Large intestine (tissue), 3 donors: ENCODE data around the gene SLC7A14. TPM values are rescaled to one million over a fixed set of nuclear protein-coding genes. Genes with fewer than 3 reads are reported as not detected.

ENCODE experiments used
- DNase-seq, 2 donors: peaks; one replicate each; pipeline versions ENCODE4 v3.0.0 to v3.0.0-alpha.2; 2013
- H3K27ac ChIP-seq: one replicate; pipeline ENCODE4 v1.5.1; 2013; ENCODE audit warnings: low read length
- H3K27me3 ChIP-seq: 2 replicates; pipeline ENCODE4 v1.6.1; 2013; ENCODE audit warnings: low read length; ENCODE audit not compliant: control insufficient read depth, insufficient read depth
- H3K36me3 ChIP-seq: 2 replicates; pipeline ENCODE4 v1.6.1; 2013; ENCODE audit warnings: low read length; ENCODE audit not compliant: control insufficient read depth, insufficient read depth
- H3K4me1 ChIP-seq: one replicate; pipeline ENCODE4 v1.6.1; 2013; ENCODE audit warnings: low read length; ENCODE audit not compliant: control insufficient read depth, insufficient read depth
- H3K4me3 ChIP-seq: one replicate; pipeline ENCODE4 v1.5.1; 2013; ENCODE audit warnings: low read length
- H3K9me3 ChIP-seq: one replicate; pipeline ENCODE4 v1.6.1; 2013; ENCODE audit warnings: mild to moderate bottlenecking, low read depth, low read length, moderate library complexity; ENCODE audit not compliant: control insufficient read depth
- WGBS: methylation state at CpG from one replicate; pipeline ENCODE4 v1.1.5; 2013; ENCODE audit warnings: low lambda C conversion rate; ENCODE audit not compliant: insufficient coverage; 5-methylcytosine and 5-hydroxymethylcytosine counted together
- polyA plus RNA-seq: library from polyadenylated mRNA; unstranded; fragments of 120-200 nt; gene quantifications from one replicate; pipeline ENCODE4 v1.2.1, GENCODE V29; 2013

Gene SLC7A14
- polyA plus RNA-seq, 1 donor: 3.2 TPM

- Histone ChIP-seq H3K4me3 (no peak overlapping the region), H3K4me1 (no peaks in the 10 kb centered on the region), H3K27ac (no peak overlapping the region), H3K9me3 (no peaks in the 10 kb centered on the region), H3K36me3 (no peaks in the 10 kb centered on the region), H3K27me3 (peaks cover 19% of the 10 kb centered on the region)
- DNase-seq: no peak
- 80% methylated on average over 1 of the region's 3 CpGs for WGBS
Measured at GRCh38 chr3:170539897-170540296, 46.0 kb downstream of the SLC7A14 start.

- no peaks in the 10 kb centered on the region for H3K36me3 ChIP-seq
- H3K4me1 ChIP-seq: no peaks in the 10 kb centered on the region
- H3K27ac ChIP-seq: no peak overlapping the region
- peaks cover 19% of the 10 kb centered on the region for H3K27me3 ChIP-seq
- no peak overlapping the region for H3K4me3 ChIP-seq
- no peak for DNase-seq
- no peaks in the 10 kb centered on the region for H3K9me3 ChIP-seq
Measured at GRCh38 chr3:170536712-170537111, 49.2 kb downstream of the SLC7A14 start.

GRCh38 chr3:170534227-170534626 is 51.6 kb downstream of the SLC7A14 start:
- no peaks in the 10 kb centered on the region for H3K36me3 ChIP-seq
- H3K9me3 ChIP-seq: no peaks in the 10 kb centered on the region
- H3K27me3 ChIP-seq: peaks cover 19% of the 10 kb centered on the region
- H3K4me3 ChIP-seq: no peak overlapping the region
- H3K4me1 ChIP-seq: no peaks in the 10 kb centered on the region
- no peak overlapping the region for H3K27ac ChIP-seq
- no CpG with 5 or more reads among the region's 3 CpGs for WGBS
- no peak for DNase-seq

- Histone ChIP-seq H3K4me3 (no peak overlapping the region), H3K27ac (no peak overlapping the region), H3K27me3 (peaks cover 14% of the 10 kb centered on the region), H3K9me3 (no peaks in the 10 kb centered on the region), H3K4me1 (no peaks in the 10 kb centered on the region), H3K36me3 (no peaks in the 10 kb centered on the region)
- DNase-seq: no peak
- WGBS: no CpG with 5 or more reads among the region's 6 CpGs
Measured at GRCh38 chr3:170532573-170532972, 53.3 kb downstream of the SLC7A14 start.

GRCh38 chr3:170531657-170532335 is 54.1 kb downstream of the SLC7A14 start:
- Histone ChIP-seq H3K4me3 (no peak overlapping the region), H3K27ac (no peak overlapping the region), H3K4me1 (no peaks in the 10 kb centered on the region), H3K27me3 (peaks cover 12% of the 10 kb centered on the region), H3K9me3 (no peaks in the 10 kb centered on the region), H3K36me3 (no peaks in the 10 kb centered on the region)
- WGBS: no CpG with 5 or more reads among the region's 7 CpGs
- no peak for DNase-seq

GRCh38 chr3:170531054-170531453 is 54.8 kb downstream of the SLC7A14 start:
- Histone ChIP-seq H3K27ac (no peak overlapping the region), H3K4me3 (no peak overlapping the region), H3K9me3 (no peaks in the 10 kb centered on the region), H3K36me3 (no peaks in the 10 kb centered on the region), H3K4me1 (no peaks in the 10 kb centered on the region), H3K27me3 (peaks cover 11% of the 10 kb centered on the region)
- WGBS: no CpG with 5 or more reads among the region's 6 CpGs
- DNase-seq: peak; percentile 25 to 58

- Histone ChIP-seq H3K27ac (no peak overlapping the region), H3K4me1 (no peaks in the 10 kb centered on the region), H3K36me3 (no peaks in the 10 kb centered on the region), H3K9me3 (no peaks in the 10 kb centered on the region), H3K27me3 (peaks cover 7% of the 10 kb centered on the region), H3K4me3 (no peak overlapping the region)
- no peak for DNase-seq
- no CpG with 5 or more reads among the region's 4 CpGs for WGBS
Measured at GRCh38 chr3:170529912-170530311, 56.0 kb downstream of the SLC7A14 start.

- no CpG with 5 or more reads among the region's 2 CpGs for WGBS
Measured at GRCh38 chr3:170529346-170529745, 56.5 kb downstream of the SLC7A14 start.

GRCh38 chr3:170528726-170529125 is 57.1 kb downstream of the SLC7A14 start:
- DNase-seq: no peak
- Histone ChIP-seq H3K4me1 (no peaks in the 10 kb centered on the region), H3K9me3 (no peaks in the 10 kb centered on the region), H3K27ac (no peak overlapping the region), H3K36me3 (no peaks in the 10 kb centered on the region), H3K27me3 (peaks cover 3% of the 10 kb centered on the region), H3K4me3 (no peak overlapping the region)
- WGBS: 80% methylated on average over 6 of the region's 8 CpGs

More at GRCh38 chr3:170529346-170529745, 56.5 kb downstream of the SLC7A14 start:
- Histone ChIP-seq H3K4me3 (no peak overlapping the region), H3K36me3 (no peaks in the 10 kb centered on the region), H3K27me3 (peaks cover 6% of the 10 kb centered on the region), H3K27ac (no peak overlapping the region), H3K9me3 (no peaks in the 10 kb centered on the region), H3K4me1 (no peaks in the 10 kb centered on the region)
- no peak for DNase-seq

- no peaks in the 10 kb centered on the region for H3K9me3 ChIP-seq
- H3K4me3 ChIP-seq: no peak overlapping the region
- no peak for DNase-seq
- H3K36me3 ChIP-seq: no peaks in the 10 kb centered on the region
- peaks cover 5% of the 10 kb centered on the region for H3K27me3 ChIP-seq
- no peaks in the 10 kb centered on the region for H3K4me1 ChIP-seq
- H3K27ac ChIP-seq: no peak overlapping the region
Measured at GRCh38 chr3:170524073-170524472, 61.8 kb downstream of the SLC7A14 start.

GRCh38 chr3:170523248-170523647 is 62.6 kb downstream of the SLC7A14 start:
- H3K27me3 ChIP-seq: peaks cover 9% of the 10 kb centered on the region
- H3K27ac ChIP-seq: no peak overlapping the region
- DNase-seq: no peak
- no peak overlapping the region for H3K4me3 ChIP-seq
- no peaks in the 10 kb centered on the region for H3K4me1 ChIP-seq
- H3K9me3 ChIP-seq: no peaks in the 10 kb centered on the region
- WGBS: 93% methylated on average over 2 of the region's 2 CpGs
- no peaks in the 10 kb centered on the region for H3K36me3 ChIP-seq
